ENCODE data around the gene ATP1A4. TPM values are rescaled to one million over a fixed set of nuclear protein-coding genes. Genes with fewer than 3 reads are reported as not detected.

ATP1A4 gene
- total RNA-seq, 1 experiment from 2014 or later: not detected

- no peak for DNase-seq (ENCODE audit: low spot score)
These were observed 75.2 kb downstream of the ATP1A4 start for GRCh38 chr1:160226623-160227022.

- DNase-seq (ENCODE audit: low spot score): no peak
These were observed 75.6 kb downstream of the ATP1A4 start for GRCh38 chr1:160227034-160227433.

GRCh38 chr1:160227561-160227960 is 76.2 kb downstream of the ATP1A4 start:
- no peak for DNase-seq (ENCODE audit: low spot score)

- no peak for DNase-seq (ENCODE audit: low spot score)
These were observed 77.0 kb downstream of the ATP1A4 start for GRCh38 chr1:160228431-160228830.

GRCh38 chr1:160232911-160233310 is 81.5 kb downstream of the ATP1A4 start:
- DNase-seq (ENCODE audit: low spot score): no peak

Other genes starting within 250 kb of the ATP1A4 start
- 778 and 828 TPM in 2 replicates for gene TAGLN2, start 226.1 kb upstream of the ATP1A4 start, total RNA-seq (2014; rRNA removed; shearing (Covaris generic))
- 5.9 and 6.5 TPM in 2 replicates for gene IGSF9, start 206.0 kb upstream of the ATP1A4 start, total RNA-seq (2014; rRNA removed; shearing (Covaris generic))
- gene SLAMF9, start 197.4 kb upstream of the ATP1A4 start, total RNA-seq (2014; rRNA removed; shearing (Covaris generic)): not detected in 2 replicates
- 3.6 and 4.0 TPM in 2 replicates for gene PIGM, start 119.6 kb upstream of the ATP1A4 start, total RNA-seq (2014; rRNA removed; shearing (Covaris generic))
- gene KCNJ10, start 81.4 kb upstream of the ATP1A4 start, total RNA-seq (2014; rRNA removed; shearing (Covaris generic)): not detected in 2 replicates
- not detected in 2 replicates for gene KCNJ9, start 70.1 kb upstream of the ATP1A4 start, total RNA-seq (2014; rRNA removed; shearing (Covaris generic))
- 21.9 and 24.7 TPM in 2 replicates for gene IGSF8, start 53.0 kb upstream of the ATP1A4 start, total RNA-seq (2014; rRNA removed; shearing (Covaris generic))
- not detected in 2 replicates for gene ATP1A2, start 35.8 kb upstream of the ATP1A4 start, total RNA-seq (2014; rRNA removed; shearing (Covaris generic))
- not detected in 2 replicates for gene CASQ1, start 39.0 kb downstream of the ATP1A4 start, total RNA-seq (2014; rRNA removed; shearing (Covaris generic))
- gene PEA15, start 53.8 kb downstream of the ATP1A4 start, total RNA-seq (2014; rRNA removed; shearing (Covaris generic)): 31.6 and 38.7 TPM in 2 replicates
- 54.1 and 69.3 TPM in 2 replicates for gene DCAF8, start 110.9 kb downstream of the ATP1A4 start, total RNA-seq (2014; rRNA removed; shearing (Covaris generic))
- 19.5 and 28.1 TPM in 2 replicates for gene PEX19, start 133.5 kb downstream of the ATP1A4 start, total RNA-seq (2014; rRNA removed; shearing (Covaris generic))
- 73.9 and 74.3 TPM in 2 replicates for gene COPA, start 191.6 kb downstream of the ATP1A4 start, total RNA-seq (2014; rRNA removed; shearing (Covaris generic))
- 26.0 and 30.9 TPM in 2 replicates for gene NCSTN, start 191.8 kb downstream of the ATP1A4 start, total RNA-seq (2014; rRNA removed; shearing (Covaris generic))
- not detected in 2 replicates for gene NHLH1, start 215.5 kb downstream of the ATP1A4 start, total RNA-seq (2014; rRNA removed; shearing (Covaris generic))
- gene VANGL2, start 249.0 kb downstream of the ATP1A4 start, total RNA-seq (2014; rRNA removed; shearing (Covaris generic)): 1.5 and 1.6 TPM in 2 replicates